Osteoblast (primary cell): ENCODE results near the gene CSN1S1. TPM values are rescaled to one million over a fixed set of nuclear protein-coding genes. Genes with fewer than 3 reads are reported as not detected.

Experiments
- DNase-seq: peaks from one replicate; pipeline ENCODE4 v3.0.0; 2011; ENCODE audit warnings: low spot score, mixed read lengths; ENCODE audit not compliant: insufficient read length; ENCODE audit errors: missing footprints
- H2AFZ ChIP-seq: 2 replicates; pipeline ENCODE4 v1.6.0; 2011; ENCODE audit warnings: mild to moderate bottlenecking, low read length
- H3K27ac ChIP-seq: 2 replicates; pipeline ENCODE4 v1.5.1; 2011; ENCODE audit warnings: mild to moderate bottlenecking, low read depth, low read length, moderate library complexity
- H3K27me3 ChIP-seq: 2 replicates; pipeline ENCODE4 v1.6.0; 2012; ENCODE audit warnings: mild to moderate bottlenecking, control low read depth, inconsistent platforms, low read length, moderate library complexity; ENCODE audit not compliant: insufficient read depth
- H3K36me3 ChIP-seq: 2 replicates; pipeline ENCODE4 v1.5.1; 2011; ENCODE audit warnings: mild to moderate bottlenecking, low read length, control low read depth, moderate library complexity; ENCODE audit not compliant: insufficient read depth
- H3K4me1 ChIP-seq: 2 replicates; pipeline ENCODE4 v1.5.1; 2011; ENCODE audit warnings: mild to moderate bottlenecking, low read length, control low read depth, moderate library complexity; ENCODE audit not compliant: insufficient read depth
- H3K4me2 ChIP-seq: 2 replicates; pipeline ENCODE4 v1.6.0; 2011; ENCODE audit warnings: mild to moderate bottlenecking, low read length; ENCODE audit not compliant: insufficient read depth
- H3K4me3 ChIP-seq: fragments of 200-600 bp; sonication (generic); 3 replicates; pipeline ENCODE4 v1.5.1; 2012; ENCODE audit warnings: mild to moderate bottlenecking, low read length, inconsistent platforms; ENCODE audit not compliant: insufficient read depth
- H3K79me2 ChIP-seq: 2 replicates; pipeline ENCODE4 v1.6.0; 2012; ENCODE audit warnings: mild to moderate bottlenecking, low read length, control low read depth, inconsistent platforms; ENCODE audit not compliant: insufficient read depth
- H3K9me3 ChIP-seq: 2 replicates; pipeline ENCODE4 v1.5.1; 2011; ENCODE audit warnings: low read depth, low read length, control low read depth
- H4K20me1 ChIP-seq: 2 replicates; pipeline ENCODE4 v1.6.0; 2012; ENCODE audit warnings: mild to moderate bottlenecking, low read length, control low read depth; ENCODE audit not compliant: insufficient read depth
- total RNA-seq: library from RNA; depleted of rRNA; stranded (reverse); fragments of >200 nt; gene quantifications from 2 replicates; pipeline ENCODE4 v1.2.3, GENCODE V29; 2012
- TF ChIP-seq, protein P1 (sequence below): IDR thresholded peaks from 2 replicates; pipeline ENCODE4 v1.5.1; 2011; ENCODE audit warnings: mild to moderate bottlenecking, low read depth, low read length, moderate library complexity; ENCODE audit errors: extremely low read depth

Gene CSN1S1
- total RNA-seq, 1 donor, result not detected

DNA sequence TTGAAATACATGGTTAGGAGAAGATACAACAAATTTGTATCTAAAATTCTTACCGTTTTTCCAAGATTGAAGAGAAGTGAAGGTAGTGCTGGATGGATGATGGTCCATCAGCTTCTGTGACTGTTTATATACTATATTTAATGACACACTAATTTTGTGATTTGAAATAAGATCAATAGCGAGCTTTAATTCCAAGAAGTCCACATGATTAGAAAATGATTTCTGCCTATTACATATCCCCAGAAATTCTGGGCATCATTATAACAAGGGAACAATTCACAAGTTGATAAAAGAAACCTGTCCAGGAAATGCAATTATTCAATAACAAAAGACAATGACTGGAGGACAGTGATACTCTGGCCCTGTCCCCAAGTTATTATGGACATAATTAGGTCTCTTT, 34.8 kb downstream of the CSN1S1 start, which contains the start of gene CSN2:
Gene CSN2, minus strand, starts transcription at position 101 of the 400 bp plus-strand sequence. CDS start 4,733 bp downstream, outside the sequence.
- Histone ChIP-seq H3K9me3 (no peaks in the 10 kb centered on the region), H3K27me3 (no peaks in the 10 kb centered on the region), H3K36me3 (no peaks in the 10 kb centered on the region)

DNA sequence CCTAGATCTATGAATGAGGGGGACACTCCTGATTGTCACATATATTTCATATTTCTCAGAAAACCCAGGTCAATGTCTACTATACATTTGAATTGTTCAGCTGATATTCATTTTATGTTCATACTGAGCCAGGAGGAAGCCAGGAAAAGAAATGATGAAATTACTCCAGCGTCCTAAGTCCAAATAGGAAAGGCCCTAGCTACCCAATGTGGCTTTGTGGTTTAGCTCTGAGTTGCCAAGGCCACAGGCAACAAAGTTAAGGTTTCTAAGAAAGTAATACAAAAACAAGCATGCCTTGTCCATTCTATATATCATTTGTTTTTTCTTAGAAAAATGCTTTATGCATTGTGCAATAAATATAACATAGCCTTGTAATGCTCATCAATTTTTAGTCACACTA, 39.2 kb downstream of the CSN1S1 start:
- H3K4me2 ChIP-seq, result no peak overlapping the region
- no peak for DNase-seq
- H3K27me3 ChIP-seq, result no peaks in the 10 kb centered on the region
- TF ChIP-seq, protein P1, sequence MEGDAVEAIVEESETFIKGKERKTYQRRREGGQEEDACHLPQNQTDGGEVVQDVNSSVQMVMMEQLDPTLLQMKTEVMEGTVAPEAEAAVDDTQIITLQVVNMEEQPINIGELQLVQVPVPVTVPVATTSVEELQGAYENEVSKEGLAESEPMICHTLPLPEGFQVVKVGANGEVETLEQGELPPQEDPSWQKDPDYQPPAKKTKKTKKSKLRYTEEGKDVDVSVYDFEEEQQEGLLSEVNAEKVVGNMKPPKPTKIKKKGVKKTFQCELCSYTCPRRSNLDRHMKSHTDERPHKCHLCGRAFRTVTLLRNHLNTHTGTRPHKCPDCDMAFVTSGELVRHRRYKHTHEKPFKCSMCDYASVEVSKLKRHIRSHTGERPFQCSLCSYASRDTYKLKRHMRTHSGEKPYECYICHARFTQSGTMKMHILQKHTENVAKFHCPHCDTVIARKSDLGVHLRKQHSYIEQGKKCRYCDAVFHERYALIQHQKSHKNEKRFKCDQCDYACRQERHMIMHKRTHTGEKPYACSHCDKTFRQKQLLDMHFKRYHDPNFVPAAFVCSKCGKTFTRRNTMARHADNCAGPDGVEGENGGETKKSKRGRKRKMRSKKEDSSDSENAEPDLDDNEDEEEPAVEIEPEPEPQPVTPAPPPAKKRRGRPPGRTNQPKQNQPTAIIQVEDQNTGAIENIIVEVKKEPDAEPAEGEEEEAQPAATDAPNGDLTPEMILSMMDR, result no peak
- H3K27ac ChIP-seq, result no peak overlapping the region
- no peaks in the 10 kb centered on the region for H3K79me2 ChIP-seq
- H3K4me3 ChIP-seq, result no peak overlapping the region
- no peak overlapping the region for H2AFZ ChIP-seq
- H3K9me3 ChIP-seq, result no peaks in the 10 kb centered on the region
- no peaks in the 10 kb centered on the region for H4K20me1 ChIP-seq
- no peaks in the 10 kb centered on the region for H3K4me1 ChIP-seq
- no peaks in the 10 kb centered on the region for H3K36me3 ChIP-seq

More for the DNA sequence above, 34.8 kb downstream of the CSN1S1 start, which contains the start of gene CSN2:
- no peak within 1 kb of the TSS for H3K4me3 ChIP-seq
- no peaks in the 10 kb centered on the region for H3K79me2 ChIP-seq
- no peak within 1 kb of the TSS for H2AFZ ChIP-seq
- H3K27ac ChIP-seq, result no peak within 1 kb of the TSS
- H3K4me2 ChIP-seq, result no peak within 1 kb of the TSS
- no peaks in the 10 kb centered on the region for H3K4me1 ChIP-seq
- TF ChIP-seq, protein P1, result no peak
- H4K20me1 ChIP-seq, result no peaks in the 10 kb centered on the region
- DNase-seq, result no peak

- DNase-seq, result no peak
- no peak overlapping the region for H3K27ac ChIP-seq
- no peaks in the 10 kb centered on the region for H3K79me2 ChIP-seq
- no peak overlapping the region for H3K4me3 ChIP-seq
- TF ChIP-seq, protein P1, result no peak
- no peaks in the 10 kb centered on the region for H3K36me3 ChIP-seq
- no peaks in the 10 kb centered on the region for H4K20me1 ChIP-seq
- H3K4me2 ChIP-seq, result no peak overlapping the region
- H3K4me1 ChIP-seq, result no peaks in the 10 kb centered on the region
- H3K9me3 ChIP-seq, result no peaks in the 10 kb centered on the region
- no peak overlapping the region for H2AFZ ChIP-seq
- no peaks in the 10 kb centered on the region for H3K27me3 ChIP-seq
Measured at GRCh38 chr4:69974631-69975030, 43.8 kb downstream of the CSN1S1 start.

GRCh38 chr4:69977582-69977981, 46.7 kb downstream of the CSN1S1 start:
- H3K79me2 ChIP-seq, result no peaks in the 10 kb centered on the region
- H3K4me2 ChIP-seq, result no peak overlapping the region
- no peaks in the 10 kb centered on the region for H3K9me3 ChIP-seq
- no peaks in the 10 kb centered on the region for H3K27me3 ChIP-seq
- no peak overlapping the region for H3K4me3 ChIP-seq
- H4K20me1 ChIP-seq, result no peaks in the 10 kb centered on the region
- DNase-seq, result no peak
- TF ChIP-seq, protein P1, result no peak
- no peak overlapping the region for H2AFZ ChIP-seq
- H3K27ac ChIP-seq, result no peak overlapping the region
- H3K4me1 ChIP-seq, result no peaks in the 10 kb centered on the region
- H3K36me3 ChIP-seq, result no peaks in the 10 kb centered on the region
